GM19438 (cell line): Measurements from ENCODE around the gene RPRD1B.
A peak's percentile ranks its signal among the peaks of the same experiment; 100 is the strongest.
"Not testable (repeated sequence)": the region's sequence is repeated elsewhere in the genome, so short reads cannot be mapped to it uniquely, and the experiment has no call there.

Experiments
- ATAC-seq: cut with Tn5 transposase; IDR thresholded peaks from one replicate; pipeline ENCODE4 v1.9.1; 2021; ENCODE audit warnings: low read depth; ENCODE audit not compliant: unreplicated experiment

Gene RPRD1B

GRCh38 chr20:38001173-38001875, 32.2 kb upstream of the RPRD1B start:
- no peak for ATAC-seq

- no peak for ATAC-seq
Observed at GRCh38 chr20:38001981-38002380, 31.6 kb upstream of the RPRD1B start.

- no peak for ATAC-seq
Observed at GRCh38 chr20:38002422-38002821, 31.1 kb upstream of the RPRD1B start.

GRCh38 chr20:38004416-38004815, 29.1 kb upstream of the RPRD1B start:
- no peak for ATAC-seq

GRCh38 chr20:38005903-38006302, 27.6 kb upstream of the RPRD1B start:
- ATAC-seq = no peak

- no peak for ATAC-seq
Observed at GRCh38 chr20:38007526-38007925, 26.0 kb upstream of the RPRD1B start.

- no peak for ATAC-seq
Observed at GRCh38 chr20:38008233-38008944, 25.2 kb upstream of the RPRD1B start.

- ATAC-seq = not testable (repeated sequence)
Observed at GRCh38 chr20:38009416-38009815, 24.1 kb upstream of the RPRD1B start.

- ATAC-seq = no peak
Observed at GRCh38 chr20:38011696-38012095, 21.9 kb upstream of the RPRD1B start.

GRCh38 chr20:38012332-38012731, 21.2 kb upstream of the RPRD1B start:
- no peak for ATAC-seq

- no peak for ATAC-seq
Observed at GRCh38 chr20:38013887-38014286, 19.7 kb upstream of the RPRD1B start.

GRCh38 chr20:38017959-38018358, 15.6 kb upstream of the RPRD1B start:
- ATAC-seq = no peak

GRCh38 chr20:38018385-38018784, 15.2 kb upstream of the RPRD1B start:
- no peak for ATAC-seq

GRCh38 chr20:38021087-38021772, 12.3 kb upstream of the RPRD1B start:
- no peak for ATAC-seq

- no peak for ATAC-seq
Observed at GRCh38 chr20:38023181-38024001, 10.2 kb upstream of the RPRD1B start.

GRCh38 chr20:38024496-38024895, 9.1 kb upstream of the RPRD1B start:
- ATAC-seq = no peak

GRCh38 chr20:38029453-38029852, 4.1 kb upstream of the RPRD1B start:
- no peak for ATAC-seq

GRCh38 chr20:38031957-38032356, 1.6 kb upstream of the RPRD1B start:
- no peak for ATAC-seq

- ATAC-seq = peak; percentile 32
Observed at GRCh38 chr20:38032585-38033329, 789 bp upstream of the RPRD1B start.

GRCh38 chr20:38034108-38034649, 633 bp downstream of the RPRD1B start:
- ATAC-seq = no peak
